ENCODE results near the gene FFAR4.

FFAR4 gene

DNA sequence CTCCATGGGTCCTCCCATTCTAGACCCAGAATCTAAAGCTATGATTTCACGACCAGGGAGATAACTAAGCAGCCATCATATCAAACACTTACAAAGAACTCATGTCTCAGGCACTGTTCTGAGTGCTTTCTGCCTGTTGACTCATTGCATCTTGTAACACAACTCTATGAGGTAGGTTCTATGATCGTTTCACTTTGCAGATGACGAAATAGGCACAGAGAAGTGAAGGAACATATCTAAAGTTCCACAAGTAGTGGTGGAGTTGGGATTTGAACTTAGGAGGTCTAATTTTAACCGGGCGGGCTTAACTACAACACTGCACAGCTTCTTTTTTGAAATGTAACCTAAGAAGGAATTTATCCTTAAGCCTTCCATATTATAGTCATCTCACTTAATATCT lies 31.7 kb downstream of the FFAR4 start:
- H3K4me3 ChIP-seq (ENCODE audit: low read depth, low read length): no peak overlapping the region
- TF ChIP-seq, protein P1, sequence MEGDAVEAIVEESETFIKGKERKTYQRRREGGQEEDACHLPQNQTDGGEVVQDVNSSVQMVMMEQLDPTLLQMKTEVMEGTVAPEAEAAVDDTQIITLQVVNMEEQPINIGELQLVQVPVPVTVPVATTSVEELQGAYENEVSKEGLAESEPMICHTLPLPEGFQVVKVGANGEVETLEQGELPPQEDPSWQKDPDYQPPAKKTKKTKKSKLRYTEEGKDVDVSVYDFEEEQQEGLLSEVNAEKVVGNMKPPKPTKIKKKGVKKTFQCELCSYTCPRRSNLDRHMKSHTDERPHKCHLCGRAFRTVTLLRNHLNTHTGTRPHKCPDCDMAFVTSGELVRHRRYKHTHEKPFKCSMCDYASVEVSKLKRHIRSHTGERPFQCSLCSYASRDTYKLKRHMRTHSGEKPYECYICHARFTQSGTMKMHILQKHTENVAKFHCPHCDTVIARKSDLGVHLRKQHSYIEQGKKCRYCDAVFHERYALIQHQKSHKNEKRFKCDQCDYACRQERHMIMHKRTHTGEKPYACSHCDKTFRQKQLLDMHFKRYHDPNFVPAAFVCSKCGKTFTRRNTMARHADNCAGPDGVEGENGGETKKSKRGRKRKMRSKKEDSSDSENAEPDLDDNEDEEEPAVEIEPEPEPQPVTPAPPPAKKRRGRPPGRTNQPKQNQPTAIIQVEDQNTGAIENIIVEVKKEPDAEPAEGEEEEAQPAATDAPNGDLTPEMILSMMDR (IDR thresholded peaks at IDR 0.05; ENCODE audit: control insufficient read depth, extremely low read depth, insufficient read depth): no peak
- DNase-seq (ENCODE audit: low read depth): no peak

DNA sequence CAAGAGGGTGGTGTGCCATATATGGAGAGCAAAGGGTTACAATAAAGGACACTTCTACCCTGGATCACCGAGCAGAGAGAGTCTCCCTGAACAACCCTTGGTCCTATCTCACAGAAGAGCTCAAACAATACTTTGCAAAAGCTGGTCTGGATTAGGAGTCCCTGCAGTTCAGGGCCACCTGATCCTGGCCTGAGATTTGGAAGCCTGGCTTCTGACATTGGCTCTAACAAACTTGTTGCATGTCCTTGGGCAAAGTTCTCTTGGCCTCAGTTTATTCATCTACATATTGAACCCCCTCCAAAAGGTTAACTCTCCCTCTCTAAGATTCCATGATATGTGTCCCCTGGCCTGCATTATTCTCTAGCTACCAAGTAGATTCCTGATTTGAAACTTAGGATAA lies 32.9 kb downstream of the FFAR4 start:
- H3K4me3 ChIP-seq (ENCODE audit: low read depth, low read length): no peak overlapping the region
- DNase-seq (ENCODE audit: low read depth): no peak
- TF ChIP-seq, protein P1 (IDR thresholded peaks at IDR 0.05; ENCODE audit: control insufficient read depth, extremely low read depth, insufficient read depth): no peak

DNA sequence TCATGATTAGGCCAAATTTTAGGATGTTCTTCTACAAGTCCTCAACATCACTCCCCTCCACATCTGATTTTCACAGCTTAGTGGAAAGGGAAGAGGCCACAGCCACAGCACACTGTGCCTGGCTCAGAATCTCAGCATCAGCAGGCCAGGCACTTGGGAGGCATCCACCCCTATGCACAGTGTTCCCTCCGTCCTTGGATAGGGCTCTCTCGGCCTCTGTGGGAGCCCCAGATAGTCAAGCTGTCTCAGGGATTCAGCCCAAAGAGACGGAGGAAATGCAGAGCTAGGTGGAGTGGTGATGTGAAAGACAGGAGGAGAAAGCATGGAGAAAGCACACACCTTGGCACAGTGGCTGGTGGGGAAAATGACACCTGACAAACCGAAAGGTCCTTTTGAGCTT lies 33.3 kb downstream of the FFAR4 start:
- no peak for DNase-seq (ENCODE audit: low read depth)
- TF ChIP-seq, protein P1 (IDR thresholded peaks at IDR 0.05; ENCODE audit: control insufficient read depth, extremely low read depth, insufficient read depth): no peak
- H3K4me3 ChIP-seq (ENCODE audit: low read depth, low read length): no peak overlapping the region

DNA sequence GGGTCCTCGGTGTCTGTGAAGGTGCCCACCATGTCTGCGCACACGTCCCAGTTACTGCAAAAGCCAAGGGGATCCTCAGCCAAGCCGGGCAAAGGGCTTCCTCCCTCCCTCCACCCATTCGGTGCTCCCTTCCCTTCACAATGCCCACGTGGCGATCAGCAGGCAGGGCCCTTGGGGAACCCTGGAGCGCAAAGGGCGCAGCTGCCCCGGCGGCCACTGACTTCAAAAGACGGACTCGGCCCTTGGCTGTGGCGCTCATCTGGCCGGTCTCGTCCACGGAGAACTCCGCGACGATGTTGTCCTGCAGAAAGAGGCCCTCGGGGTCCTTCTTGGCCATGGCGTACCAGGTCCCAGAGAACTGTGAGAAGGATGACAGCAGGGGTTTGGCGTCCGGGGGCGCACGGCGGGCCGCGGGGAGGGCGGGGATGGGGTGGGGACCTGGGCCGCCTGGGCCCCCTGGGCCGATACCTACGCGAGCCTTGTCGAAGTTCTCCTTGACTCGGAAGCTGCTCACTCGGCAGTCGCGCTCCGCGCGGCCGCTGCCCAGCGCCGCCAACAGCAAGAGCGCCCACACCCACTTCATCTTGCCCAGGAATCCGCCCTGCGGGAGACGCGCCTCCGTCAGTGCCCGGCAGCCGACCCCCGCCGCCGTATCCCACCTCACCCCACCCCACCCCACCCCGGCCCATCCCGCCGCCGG lies 34.1 kb downstream of the FFAR4 start:
- no peak for DNase-seq (ENCODE audit: low read depth)
- H3K4me3 ChIP-seq (ENCODE audit: low read depth, low read length): no peak overlapping the region

DNA sequence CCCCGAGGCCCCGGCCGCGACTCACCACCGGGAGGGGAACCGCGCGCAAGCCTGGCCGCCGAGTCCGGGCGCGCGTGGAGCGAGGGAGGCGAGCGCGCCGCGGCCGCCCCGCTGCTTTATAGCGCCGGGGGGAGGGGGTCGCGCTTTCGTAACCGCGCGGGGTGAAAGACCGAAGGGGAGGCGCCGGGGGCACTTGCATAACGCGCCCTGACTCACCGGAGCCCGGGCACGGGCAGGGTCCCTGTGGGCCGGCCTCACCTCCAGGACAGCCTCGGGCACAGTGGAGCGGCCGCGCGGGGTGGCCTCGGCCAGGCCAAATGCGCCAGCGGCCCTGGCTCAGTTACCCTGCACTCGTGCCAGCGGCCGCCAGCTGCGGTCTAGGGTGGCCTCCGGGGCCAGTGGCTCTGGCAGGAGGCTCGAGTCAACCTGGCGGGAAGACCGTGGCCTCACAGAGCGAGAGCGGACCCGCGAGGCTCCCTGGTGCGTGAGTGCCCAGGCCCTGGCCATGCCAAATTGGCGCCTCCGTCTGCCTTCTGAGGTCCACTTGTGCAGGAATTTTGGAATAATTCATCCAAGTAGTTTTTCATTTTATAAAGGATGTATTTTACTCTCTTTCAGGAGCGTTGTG lies 34.8 kb downstream of the FFAR4 start, which contains the start of gene RBP4:
RBP4 (minus strand) TSS at position 90 of the 628 bp plus-strand sequence. CDS start 207 bp downstream, outside the sequence.
- TF ChIP-seq, protein P1 (IDR thresholded peaks at IDR 0.05; ENCODE audit: control insufficient read depth, extremely low read depth, insufficient read depth): no peak
- DNase-seq (ENCODE audit: low read depth): no peak
- peak within 1 kb of the TSS; percentile 28 for H3K4me3 ChIP-seq (ENCODE audit: low read depth, low read length)

More for the DNA sequence above, 34.1 kb downstream of the FFAR4 start:
- TF ChIP-seq, protein P1 (IDR thresholded peaks at IDR 0.05; ENCODE audit: control insufficient read depth, extremely low read depth, insufficient read depth): no peak

DNA sequence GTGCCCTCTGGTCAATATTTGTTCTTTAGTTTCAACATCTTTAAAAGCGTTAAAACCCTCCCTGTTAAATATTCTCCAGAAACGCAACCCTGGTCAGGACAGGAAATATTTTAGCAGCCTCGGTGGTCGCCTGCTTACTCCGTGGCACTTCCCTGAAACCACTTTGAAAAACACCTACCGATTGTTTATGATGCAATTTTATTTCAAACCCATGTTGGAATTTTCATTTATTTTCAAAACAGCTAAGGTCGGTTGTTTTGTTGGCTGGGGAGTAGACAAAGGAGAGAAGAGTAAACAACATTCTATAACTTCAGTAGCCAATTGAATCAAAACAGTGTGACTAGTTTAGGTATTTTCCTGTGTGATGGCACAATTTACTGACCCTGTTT lies 35.3 kb downstream of the FFAR4 start:
- no peak for DNase-seq (ENCODE audit: low read depth)
- TF ChIP-seq, protein P1 (IDR thresholded peaks at IDR 0.05; ENCODE audit: control insufficient read depth, extremely low read depth, insufficient read depth): no peak
- no peak overlapping the region for H3K4me3 ChIP-seq (ENCODE audit: low read depth, low read length)

All from LNCaP clone FGC (cell line).